ENCODE data around the gene CTSD. TPM values are rescaled to one million over a fixed set of nuclear protein-coding genes. Genes with fewer than 3 reads are reported as not detected.
"Not testable (repeated sequence)": the region's sequence is repeated elsewhere in the genome, so short reads cannot be mapped to it uniquely, and the experiment has no call there.

CTSD gene
- 100 to 1,000 TPM; 115 to 590 (median 210) TPM for total RNA-seq
- 100 to 1,000 TPM; 173 to 538 (median 529) TPM for polyA plus RNA-seq
- long read RNA-seq, donor 1, transcript CTSD-201 (9 exons, 2,123 nt): major isoform, 16 of 51 reads
- long read RNA-seq, donor 1, partial matches to known transcripts: 34 of 51 reads
- long read RNA-seq, donor 1, other reads (novel, unspliced or antisense): 0 of 51 reads
- long read RNA-seq, donor 2, transcript CTSD-201 (9 exons, 2,123 nt): major isoform, 47 of 83 reads
- long read RNA-seq, donor 2, partial matches to known transcripts: 33 of 83 reads
- long read RNA-seq, donor 2, other reads (novel, unspliced or antisense): 0 of 83 reads
- long read RNA-seq, donor 3, transcript CTSD-201 (9 exons, 2,123 nt): major isoform, 23 of 41 reads
- long read RNA-seq, donor 3, partial matches to known transcripts: 16 of 41 reads
- long read RNA-seq, donor 3, other reads (novel, unspliced or antisense): 0 of 41 reads
- long read RNA-seq, donor 4, transcript CTSD-201 (9 exons, 2,123 nt): major isoform, 10 of 10 reads
- long read RNA-seq, donor 4, partial matches to known transcripts: 0 of 10 reads
- long read RNA-seq, donor 4, other reads (novel, unspliced or antisense): 0 of 10 reads
- long read RNA-seq, donor 5, transcript CTSD-201 (9 exons, 2,123 nt): major isoform, 54 of 54 reads
- long read RNA-seq, donor 5, partial matches to known transcripts: 0 of 54 reads
- long read RNA-seq, donor 5, other reads (novel, unspliced or antisense): 0 of 54 reads
- long read RNA-seq, donor 6, transcript CTSD-201 (9 exons, 2,123 nt): major isoform, 127 of 240 reads
- long read RNA-seq, donor 6, partial matches to known transcripts: 108 of 240 reads
- long read RNA-seq, donor 6, other reads (novel, unspliced or antisense): 0 of 240 reads
- long read RNA-seq, donor 7, transcript CTSD-201 (9 exons, 2,123 nt): major isoform, 46 of 62 reads
- long read RNA-seq, donor 7, partial matches to known transcripts: 16 of 62 reads
- long read RNA-seq, donor 7, other reads (novel, unspliced or antisense): 0 of 62 reads
- long read RNA-seq, donor 8, transcript CTSD-201 (9 exons, 2,123 nt): major isoform, 55 of 63 reads
- long read RNA-seq, donor 8, partial matches to known transcripts: 8 of 63 reads
- long read RNA-seq, donor 8, other reads (novel, unspliced or antisense): 0 of 63 reads
- long read RNA-seq, donor 9, transcript CTSD-201 (9 exons, 2,123 nt): major isoform, 22 of 22 reads
- long read RNA-seq, donor 9, partial matches to known transcripts: 0 of 22 reads
- long read RNA-seq, donor 9, other reads (novel, unspliced or antisense): 0 of 22 reads
- long read RNA-seq, donor 10, transcript CTSD-201 (9 exons, 2,123 nt): major isoform, 19 of 33 reads
- long read RNA-seq, donor 10, partial matches to known transcripts: 13 of 33 reads
- long read RNA-seq, donor 10, other reads (novel, unspliced or antisense): 0 of 33 reads

DNA sequence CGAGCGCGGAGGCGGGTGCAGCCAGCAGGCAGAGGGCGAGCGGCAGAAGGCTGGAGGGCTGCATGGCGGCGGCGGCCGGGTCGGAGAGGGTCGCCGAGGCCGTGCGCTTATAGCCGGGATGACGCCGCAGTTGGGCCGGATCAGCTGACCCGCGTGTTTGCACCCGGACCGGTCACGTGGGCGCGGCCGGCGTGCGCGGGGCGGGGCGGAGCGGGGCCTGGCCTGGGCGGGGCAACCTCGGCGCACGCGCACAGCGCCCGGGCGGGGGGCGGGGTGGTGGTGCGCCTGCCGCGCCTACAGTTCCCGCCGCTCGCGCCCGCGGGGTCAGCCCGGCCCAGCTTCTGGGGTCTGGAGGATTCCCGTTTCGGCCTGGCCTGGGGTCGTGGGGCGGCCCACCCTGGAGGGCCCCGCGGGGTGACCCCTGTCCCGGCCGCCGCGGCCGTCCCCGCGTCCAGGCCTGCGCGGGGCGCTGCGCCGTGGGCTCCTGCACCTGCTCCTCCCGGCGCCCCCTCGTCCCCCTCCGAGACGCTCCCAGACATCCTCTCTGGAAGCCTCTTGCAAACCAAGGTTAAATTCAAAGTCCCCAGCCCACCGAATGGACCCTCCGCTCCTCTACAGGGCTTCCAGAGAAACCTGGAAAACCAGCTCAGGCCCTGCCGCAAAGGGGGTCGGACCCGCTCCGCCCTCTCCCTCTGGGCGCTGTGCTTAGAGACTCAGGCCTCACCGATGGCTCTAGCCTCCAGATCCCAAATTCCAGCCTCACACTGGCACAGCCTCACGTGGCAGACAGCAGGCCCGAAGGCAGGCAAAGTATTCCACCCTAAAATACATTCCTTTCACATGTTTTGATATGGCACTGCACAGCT is at the start of gene CTSD:
TSS of gene CTSD (minus strand) at position 132 of the 866 bp plus-strand sequence. CDS start at position 64, 68 bp downstream.
- H3K4me3 ChIP-seq: peak within 1 kb of the TSS; percentile 91 to 97 (median 96)
- peak within 1 kb of the TSS; percentile 92 to 98 (median 95) for H3K27ac ChIP-seq
- intact Hi-C loops (cut with DNase I; ENCODE audit: low total_unique reads): no loop called here
- peaks cover 39 to 50% (median 48%) of the 10 kb centered on the region in 4 donors for H3K4me1 ChIP-seq
- 2 to 10% (median 3%) methylated on average over 27 to 85 of the region's 85 CpGs for WGBS, 5 donors
- H3K36me3 ChIP-seq: peaks cover 0 to 25% (median 24%) of the 10 kb centered on the region in 4 donors
- no peaks in the 10 kb centered on the region for H3K27me3 ChIP-seq
- DNase-seq: peak; percentile 94 to 95
- H3K9me3 ChIP-seq: no peaks in the 10 kb centered on the region
- TF ChIP-seq CTCF (IDR thresholded peaks at IDR 0.05) (no peak), POLR2AphosphoS5 (IDR thresholded peaks at IDR 0.05) (peak; percentile 41 to 93 (median 87))

DNA sequence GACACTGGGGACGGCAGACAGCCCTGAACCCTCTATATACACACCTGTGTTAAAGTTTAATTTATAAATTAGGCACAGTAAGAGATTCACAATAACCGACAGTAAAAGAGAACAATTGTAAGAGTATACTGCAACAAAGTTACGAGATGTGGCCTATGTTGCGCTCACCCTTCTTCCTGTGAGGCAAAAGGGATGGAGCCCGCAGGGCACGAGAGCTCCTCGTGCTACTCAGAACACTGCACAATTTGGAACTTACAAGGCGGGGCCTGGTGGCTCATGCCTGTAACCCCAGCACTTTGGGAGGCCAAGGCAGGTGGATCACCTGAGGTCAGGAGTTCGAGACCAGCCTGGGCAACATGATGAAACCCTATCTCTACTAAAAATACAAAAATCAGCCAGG is 49.6 kb upstream of the CTSD start:
- H3K36me3 ChIP-seq; H3K27ac ChIP-seq; intact Hi-C loops (cut with DNase I; ENCODE audit: low total_unique reads); H3K27me3 ChIP-seq; H3K4me1 ChIP-seq; H3K4me3 ChIP-seq; DNase-seq: not testable (repeated sequence)
- peaks cover 0 to 14% (median 6%) of the 10 kb centered on the region in 4 donors for H3K9me3 ChIP-seq
- WGBS, 5 donors: 85 to 94% (median 86%) methylated on average over 9 of the region's 9 CpGs

GRCh38 chr11:1812801-1813200 is 49.1 kb upstream of the CTSD start:
- Histone ChIP-seq H3K27ac (no peak overlapping the region), H3K36me3 (no peaks in the 10 kb centered on the region), H3K27me3 (peaks cover 0 to 9% (median 0%) of the 10 kb centered on the region in 3 donors), H3K4me3 (no peak overlapping the region), H3K4me1 (peaks cover 0 to 5% (median 1%) of the 10 kb centered on the region in 4 donors), H3K9me3 (peaks cover 0 to 12% (median 1%) of the 10 kb centered on the region in 4 donors)
- intact Hi-C loops (cut with DNase I; ENCODE audit: low total_unique reads): no loop called here
- no peak for DNase-seq
- 81 to 94% (median 92%) methylated on average over 15 of the region's 15 CpGs for WGBS, 5 donors
- TF ChIP-seq POLR2A (IDR thresholded peaks at IDR 0.05): no peak
- TF ChIP-seq EP300 (IDR thresholded peaks at IDR 0.05): no peak
- TF ChIP-seq CTCF (IDR thresholded peaks at IDR 0.05): no peak
- no peak for TF ChIP-seq POLR2AphosphoS5 (IDR thresholded peaks at IDR 0.05)

DNA sequence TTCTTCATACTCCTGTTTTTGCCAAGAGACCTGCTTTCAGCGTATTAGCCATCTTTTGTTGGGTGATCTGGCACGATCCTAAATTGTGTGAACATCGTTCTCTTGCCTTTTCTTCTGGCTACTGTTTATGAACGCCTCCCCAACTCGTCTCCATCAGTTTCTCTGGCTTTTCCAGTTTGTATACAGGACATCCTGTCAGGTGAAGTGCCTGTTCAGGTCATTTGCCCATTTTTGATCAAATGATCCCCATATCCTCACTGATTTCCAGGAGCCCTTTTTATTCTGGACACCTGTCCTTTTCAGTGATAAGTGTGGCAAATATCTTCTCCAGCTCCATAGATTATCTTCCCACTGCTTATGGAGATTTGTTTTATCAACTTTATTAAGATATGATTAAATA is 48.5 kb upstream of the CTSD start:
- TF ChIP-seq POLR2AphosphoS5 (IDR thresholded peaks at IDR 0.05) (no peak), CTCF (IDR thresholded peaks at IDR 0.05) (no peak)
- H3K36me3 ChIP-seq: no peaks in the 10 kb centered on the region
- H3K4me1 ChIP-seq: peaks cover 0 to 9% (median 4%) of the 10 kb centered on the region in 4 donors
- no peak overlapping the region for H3K4me3 ChIP-seq
- H3K9me3 ChIP-seq: peaks cover 0 to 12% (median 0%) of the 10 kb centered on the region in 4 donors
- intact Hi-C loops (cut with DNase I; ENCODE audit: low total_unique reads): no loop called here
- 81 to 90% (median 87%) methylated on average over 5 of the region's 5 CpGs for WGBS, 5 donors
- no peak for DNase-seq
- H3K27me3 ChIP-seq: peaks cover 0 to 9% (median 0%) of the 10 kb centered on the region in 3 donors
- H3K27ac ChIP-seq: no peak overlapping the region

Measured in stomach (tissue), 19 donors.